Activated CD4-positive, alpha-beta T cell treated with anti-CD3 and anti-CD28 coated beads for 36 hours (primary cell): Measurements from ENCODE around the gene FBXO4. TPM values are rescaled to one million over a fixed set of nuclear protein-coding genes. Genes with fewer than 3 reads are reported as not detected.
"Not testable (repeated sequence)": the region's sequence is repeated elsewhere in the genome, so short reads cannot be mapped to it uniquely, and the experiment has no call there.

Source experiments
- ATAC-seq: fragments of 200-7000 bp; cut with Tn5 transposase; one replicate; pipeline ENCODE4 v1.10.0; 2021; ENCODE audit warnings: mild to moderate bottlenecking, moderate library complexity
- CTCF ChIA-PET: fragments of 350-600 bp; sonication (Branson Sonifier 250); formaldehyde crosslinking; loops from one replicate; lab custom pipeline; 2021; ENCODE audit warnings: antibody characterized with exemption; lab: Charles Lee
- POLR2A ChIA-PET: fragments of 350-600 bp; sonication (Branson Sonifier 250); formaldehyde crosslinking; loops from one replicate; lab custom pipeline; 2021; ENCODE audit warnings: antibody characterized with exemption, inconsistent platforms; lab: Charles Lee
- DNase-seq: peaks from one replicate; pipeline ENCODE4 v3.0.0-alpha.2; 2020
- H3K27ac Mint-ChIP-seq: one replicate; pipeline ENCODE4 v1.8.0; 2021; ENCODE audit warnings: mixed read lengths
- H3K27me3 Mint-ChIP-seq: one replicate; pipeline ENCODE4 v1.8.0; 2021; ENCODE audit warnings: mixed read lengths
- H3K36me3 Mint-ChIP-seq: one replicate; pipeline ENCODE4 v1.8.0; 2021; ENCODE audit warnings: low read depth, mixed read lengths
- H3K4me1 Mint-ChIP-seq: one replicate; pipeline ENCODE4 v1.8.0; 2021; ENCODE audit warnings: mixed read lengths
- H3K4me3 Mint-ChIP-seq: one replicate; pipeline ENCODE4 v1.8.0; 2021; ENCODE audit warnings: mild to moderate bottlenecking, moderate library complexity, mixed read lengths
- H3K9me3 Mint-ChIP-seq: one replicate; pipeline ENCODE4 v1.8.0; 2021; ENCODE audit warnings: low read depth, mixed read lengths
- intact Hi-C, 2 experiments: fragments of 100-400 bp; cut with DNase I in 1 of 2; cut with micrococcal nuclease in 1 of 2; formaldehyde crosslinking; loops; one replicate each; pipeline versions ENCODE4 v1.14.2 to v1.15.1; 2022 to 2024; cut with DNase I, micrococcal nuclease
- total RNA-seq, 2 experiments: library from RNA; stranded (reverse); gene quantifications; one replicate each; pipeline ENCODE4 v1.2.3, GENCODE V29; 2021

The FBXO4 gene
- total RNA-seq, 2 experiments from 2014 or later: 18.8 to 22.3 TPM

DNA sequence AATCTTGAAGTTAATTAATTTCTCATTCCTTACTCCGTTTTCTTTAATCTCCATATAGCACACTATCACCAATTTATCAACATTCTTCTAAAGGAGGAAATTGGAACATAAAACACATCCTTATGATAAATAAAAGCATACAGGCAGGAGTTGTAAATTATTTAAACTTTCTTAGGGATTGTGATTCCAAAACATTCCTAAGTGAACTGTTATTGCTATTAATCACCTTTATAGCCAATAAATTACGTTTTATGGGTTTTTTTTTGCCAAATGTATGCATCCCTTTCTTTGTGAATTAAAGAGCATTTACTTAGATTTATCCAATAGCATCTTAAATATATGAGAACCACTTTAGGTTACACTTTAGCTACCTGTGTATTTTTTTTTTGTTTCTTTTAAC is 55.3 kb downstream of the FBXO4 start:
- H3K27me3 Mint-ChIP-seq: peaks cover 4% of the 10 kb centered on the region
- peaks cover 2% of the 10 kb centered on the region for H3K9me3 Mint-ChIP-seq
- H3K27ac Mint-ChIP-seq: no peak overlapping the region
- intact Hi-C loops: no loop called here
- H3K4me1 Mint-ChIP-seq: no peaks in the 10 kb centered on the region
- no peaks in the 10 kb centered on the region for H3K36me3 Mint-ChIP-seq
- POLR2A ChIA-PET: no interaction called here
- ATAC-seq (no peak), DNase-seq (no peak)
- H3K4me3 Mint-ChIP-seq: no peak overlapping the region
- CTCF ChIA-PET: interaction anchor here (1.0 kb wide), 1 partner anchor 12 kb away, joined by 3 read pairs; no protein-coding TSS in a partner anchor

DNA sequence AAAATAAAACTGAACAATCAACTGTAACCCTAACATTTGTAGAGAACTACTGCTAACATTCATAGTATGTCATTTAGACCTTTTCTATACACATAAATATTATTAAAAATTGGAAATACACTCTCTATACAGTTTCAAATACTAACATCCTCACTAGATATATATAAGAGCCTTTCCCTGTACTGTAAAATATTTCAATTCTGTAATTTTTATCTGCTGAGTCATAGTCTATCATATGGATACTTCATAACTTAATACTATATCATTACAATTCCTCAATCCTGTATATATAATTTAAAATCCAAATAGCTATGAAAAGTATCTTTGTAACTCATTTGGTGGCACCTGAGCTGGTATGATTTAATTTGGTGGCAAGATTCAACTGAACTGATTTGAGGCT is 55.8 kb downstream of the FBXO4 start:
- Mint-ChIP-seq H3K27me3 (peaks cover 5% of the 10 kb centered on the region), H3K27ac (no peak overlapping the region), H3K4me1 (no peaks in the 10 kb centered on the region), H3K4me3 (no peak overlapping the region), H3K36me3 (no peaks in the 10 kb centered on the region), H3K9me3 (no peaks in the 10 kb centered on the region)
- DNase-seq (no peak), ATAC-seq (no peak)
- intact Hi-C loops: no loop called here
- CTCF ChIA-PET: no interaction called here
- POLR2A ChIA-PET: no interaction called here

DNA sequence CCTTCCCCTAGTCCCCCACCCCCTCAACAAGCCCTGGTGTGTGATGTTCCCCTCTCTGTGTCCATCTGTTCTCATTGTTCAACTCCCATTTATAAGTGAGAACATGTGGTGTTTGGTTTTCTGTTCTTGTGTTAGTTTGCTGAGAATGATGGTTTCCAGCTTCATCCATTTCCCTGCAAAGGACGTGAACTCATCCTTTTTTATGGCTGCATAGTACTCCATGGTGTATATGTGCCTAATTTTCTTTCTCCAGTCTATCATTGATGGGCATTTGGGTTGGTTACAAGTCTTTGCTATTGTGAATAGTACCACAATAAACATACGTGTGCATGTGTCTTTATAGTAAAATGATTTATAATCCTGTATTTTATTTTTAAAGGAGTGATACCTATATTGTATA is 57.8 kb downstream of the FBXO4 start:
- POLR2A ChIA-PET, DNase-seq: not testable (repeated sequence)

DNA sequence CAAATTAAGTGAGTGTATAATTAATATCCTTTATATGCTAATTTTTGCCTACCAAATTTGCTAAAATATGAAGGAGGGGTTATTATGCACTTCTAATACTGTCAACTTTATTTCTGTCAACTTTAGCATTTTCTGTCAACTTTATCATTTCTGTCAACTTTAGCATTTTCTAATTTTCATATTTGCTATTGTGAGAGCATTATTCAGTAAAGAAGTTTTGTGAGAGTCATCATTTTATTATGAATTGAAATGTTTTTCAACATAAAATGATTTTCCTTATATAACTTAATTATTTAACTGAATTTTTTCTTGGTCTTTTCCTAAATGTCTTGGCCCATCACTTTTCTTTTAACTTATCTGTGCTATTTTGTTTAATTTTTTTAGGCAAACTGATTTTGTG is 58.2 kb downstream of the FBXO4 start:
- H3K4me3 Mint-ChIP-seq: no peak overlapping the region

More for the DNA sequence above, 57.8 kb downstream of the FBXO4 start:
- H3K27ac Mint-ChIP-seq, H3K4me3 Mint-ChIP-seq, CTCF ChIA-PET, H3K36me3 Mint-ChIP-seq, ATAC-seq, intact Hi-C loops, H3K4me1 Mint-ChIP-seq, H3K9me3 Mint-ChIP-seq: not testable (repeated sequence)
- peaks cover 15% of the 10 kb centered on the region for H3K27me3 Mint-ChIP-seq

DNA sequence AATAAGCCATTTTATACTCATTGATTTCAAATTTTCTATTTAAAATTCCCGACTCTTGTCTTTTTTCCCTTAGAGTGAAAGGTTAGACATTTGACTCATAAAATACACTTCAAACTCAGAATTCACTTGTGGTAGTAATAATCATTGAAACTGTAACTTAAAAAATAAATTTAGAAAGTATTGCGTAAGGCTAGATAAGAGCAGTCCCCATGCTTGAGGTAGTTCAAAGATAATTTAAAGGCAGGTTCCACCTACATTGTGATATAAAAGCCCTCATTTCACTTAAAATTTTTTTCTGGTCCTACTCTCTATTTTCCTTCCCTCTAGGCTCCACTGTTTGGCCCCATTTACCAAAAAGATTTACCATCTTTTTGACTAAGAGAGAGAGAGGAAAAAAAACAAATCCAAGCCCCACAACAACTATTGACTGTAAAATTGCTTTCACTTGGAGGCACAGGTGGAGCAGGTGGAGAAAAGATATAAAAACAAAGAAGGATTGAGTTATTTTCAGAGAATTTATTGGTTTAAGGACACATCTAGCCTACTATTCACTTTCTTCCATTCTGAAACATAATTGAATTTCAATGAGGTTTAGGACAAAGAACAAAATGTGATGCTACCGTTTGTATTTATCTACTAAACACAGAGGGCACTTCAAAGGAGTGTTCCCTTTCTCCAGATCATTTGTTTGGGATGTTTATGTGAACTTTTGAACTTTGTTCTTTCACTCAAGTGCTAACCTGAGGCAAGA is 61.0 kb downstream of the FBXO4 start:
- DNase-seq: no peak

More for the DNA sequence above, 58.2 kb downstream of the FBXO4 start:
- ATAC-seq (no peak), DNase-seq (no peak)
- peaks cover 19% of the 10 kb centered on the region for H3K27me3 Mint-ChIP-seq
- POLR2A ChIA-PET: no interaction called here
- no peak overlapping the region for H3K27ac Mint-ChIP-seq
- H3K9me3 Mint-ChIP-seq: peaks cover 7% of the 10 kb centered on the region
- intact Hi-C loops: no loop called here
- CTCF ChIA-PET: no interaction called here
- H3K36me3 Mint-ChIP-seq: no peaks in the 10 kb centered on the region
- H3K4me1 Mint-ChIP-seq: no peaks in the 10 kb centered on the region

More for the DNA sequence above, 61.0 kb downstream of the FBXO4 start:
- no peaks in the 10 kb centered on the region for H3K4me1 Mint-ChIP-seq
- ATAC-seq: no peak
- peaks cover 7% of the 10 kb centered on the region for H3K9me3 Mint-ChIP-seq
- no peak overlapping the region for H3K4me3 Mint-ChIP-seq
- H3K36me3 Mint-ChIP-seq: no peaks in the 10 kb centered on the region
- intact Hi-C loops: no loop called here
- CTCF ChIA-PET: interaction anchor here (2.4 kb wide), 1 partner anchor 19 kb away, joined by 10 read pairs; no protein-coding TSS in a partner anchor
- POLR2A ChIA-PET: no interaction called here
- peaks cover 24% of the 10 kb centered on the region for H3K27me3 Mint-ChIP-seq
- H3K27ac Mint-ChIP-seq: no peak overlapping the region

Other genes with a start within 250 kb of the FBXO4 start
- gene OXCT1, start 54.9 kb upstream of the FBXO4 start, total RNA-seq: 10 to 100 TPM; 70.3 to 91.4 TPM
- 10 to 100 TPM; 25.4 to 26.7 TPM for gene RIMOC1, start 20.9 kb upstream of the FBXO4 start, total RNA-seq